HCT116 (cell line): ENCODE measurements around the gene TAPT1. TPM values are rescaled to one million over a fixed set of nuclear protein-coding genes. Genes with fewer than 3 reads are reported as not detected.
"Not testable (repeated sequence)": the region's sequence is repeated elsewhere in the genome, so short reads cannot be mapped to it uniquely, and the experiment has no call there.

ENCODE experiments used
- ATAC-seq: fragments of 200-7000 bp; cut with Tn5 transposase; 2 replicates; pipeline ENCODE4 v1.9.1; 2020; ENCODE audit warnings: mild to moderate bottlenecking, moderate library complexity
- BruUV-seq: library from RNA; stranded (reverse); fragments of 400-500 nt; replicated peaks from 2 replicates; lab custom pipeline; 2021; lab: Mats Ljungman, UMichigan
- CTCF ChIA-PET: fragments of 300-600 bp; sonication (Branson Sonifier 250); formaldehyde crosslinking; loops from one replicate; lab custom pipeline; 2021; ENCODE audit warnings: antibody characterized with exemption; lab: Charles Lee
- POLR2A ChIA-PET: fragments of 300-600, 350-600 bp; sonication (Branson Sonifier 250); formaldehyde crosslinking; loops from one replicate; lab custom pipeline; 2021; ENCODE audit warnings: antibody characterized with exemption; lab: Charles Lee
- RAD21 ChIA-PET, 2 experiments: fragments of 300-600 bp; sonication (Branson Sonifier 250); formaldehyde crosslinking; loops; one replicate each; lab custom pipeline; 2023; ENCODE audit warnings: low total read pairs in 2 of 2; ENCODE audit not compliant: uncharacterized antibody in 2 of 2, unreplicated experiment in 2 of 2, low non-redundant PET in 1 of 2; lab: Charles Lee
- DNase-seq: peaks from one replicate; pipeline ENCODE4 v3.0.0-alpha.2; 2010; ENCODE audit warnings: low read depth, low spot score
- H2AFZ ChIP-seq: fragments of 200-600 bp; shearing (Covaris generic), sonication (generic); 2 replicates; pipeline ENCODE4 v1.6.1; 2017; ENCODE audit warnings: low read depth, mixed run types, mixed read lengths, antibody characterized with exemption, low read length; ENCODE audit not compliant: poor library complexity, severe bottlenecking
- H3K27ac ChIP-seq: 2 replicates; pipeline ENCODE4 v1.5.1; 2012; ENCODE audit warnings: low read depth, low read length
- H3K27me3 ChIP-seq: fragments of 200-600 bp; sonication (generic); 2 replicates; pipeline ENCODE4 v1.6.1; 2016; ENCODE audit warnings: mixed run types, low read length, mixed read lengths; ENCODE audit not compliant: insufficient read depth
- H3K36me3 ChIP-seq, 2 experiments: fragments of 200-500 bp in 1 of 2; fragments of 200-600 bp in 1 of 2; sonication (Bioruptor generic) in 1 of 2; sonication (generic) in 1 of 2; 2 replicates each; pipeline versions ENCODE4 v1.5.1 to v1.6.1; 2014 to 2016; ENCODE audit warnings: low read length in 2 of 2, inconsistent platforms in 1 of 2, mixed read lengths in 1 of 2, mixed run types in 1 of 2; ENCODE audit not compliant: insufficient read depth in 2 of 2, control insufficient read depth in 1 of 2
- H3K4me1 ChIP-seq, 2 experiments: fragments of 200-600 bp in 1 of 2; sonication (generic) in 1 of 2; 2 replicates each; pipeline versions ENCODE4 v1.5.1 to v1.6.1; 2012 to 2017; ENCODE audit warnings: low read length in 2 of 2, inconsistent platforms in 1 of 2, mild to moderate bottlenecking in 1 of 2, mixed read lengths in 1 of 2, mixed run types in 1 of 2, moderate library complexity in 1 of 2; ENCODE audit not compliant: insufficient read depth in 2 of 2, control insufficient read depth in 1 of 2
- H3K4me2 ChIP-seq: fragments of 200-600 bp; sonication (generic); 2 replicates; pipeline ENCODE4 v1.6.1; 2017; ENCODE audit warnings: mixed run types, low read length, mixed read lengths
- H3K4me3 ChIP-seq, 2 experiments: fragments of 200-600 bp in 1 of 2; sonication (generic) in 1 of 2; replicated peaks in 1 of 2; 2 replicates each; pipeline ENCODE4 v1.5.1; 2011 to 2016; ENCODE audit warnings: low read length in 2 of 2, control low read depth in 1 of 2, low read depth in 1 of 2, mild to moderate bottlenecking in 1 of 2, mixed read lengths in 1 of 2, mixed run types in 1 of 2
- H3K79me2 ChIP-seq: fragments of 200-600 bp; sonication (generic); 2 replicates; pipeline ENCODE4 v1.6.1; 2017; ENCODE audit warnings: mild to moderate bottlenecking, mixed run types, low read length, moderate library complexity, mixed read lengths; ENCODE audit not compliant: insufficient read depth
- H3K9ac ChIP-seq: fragments of 200-600 bp; sonication (generic); 2 replicates; pipeline ENCODE4 v1.6.1; 2016; ENCODE audit warnings: low read length, mixed read lengths
- H3K9me2 ChIP-seq: fragments of 200-600 bp; sonication (generic), shearing (Covaris generic); 2 replicates; pipeline ENCODE4 v1.6.1; 2017; ENCODE audit warnings: mixed run types, mild to moderate bottlenecking, moderate library complexity; ENCODE audit not compliant: insufficient read depth
- H3K9me3 ChIP-seq, 2 experiments: fragments of 200-500 bp in 1 of 2; fragments of 200-600 bp in 1 of 2; sonication (Bioruptor generic) in 1 of 2; sonication (generic) in 1 of 2; 2 replicates each; pipeline ENCODE4 v1.6.1; 2014 to 2017; ENCODE audit warnings: low read length in 2 of 2, mixed read lengths in 2 of 2, inconsistent platforms in 1 of 2, low read depth in 1 of 2, mild to moderate bottlenecking in 1 of 2, mixed run types in 1 of 2, moderate library complexity in 1 of 2; ENCODE audit not compliant: control insufficient read depth in 1 of 2, insufficient read depth in 1 of 2
- H4K20me1 ChIP-seq: fragments of 200-600 bp; sonication (generic), shearing (Covaris generic); 2 replicates; pipeline ENCODE4 v1.6.1; 2017; ENCODE audit warnings: mixed run types, mild to moderate bottlenecking, moderate library complexity; ENCODE audit not compliant: insufficient read depth
- CBX3 ChIP-seq: IDR thresholded peaks from 2 replicates; pipeline ENCODE4 v1.6.1; 2012; ENCODE audit warnings: low read depth
- FOSL1 ChIP-seq: IDR thresholded peaks from 2 replicates; pipeline ENCODE4 v1.6.1; 2012; ENCODE audit warnings: low read depth
- JUND ChIP-seq: IDR thresholded peaks from 2 replicates; pipeline ENCODE4 v1.6.1; 2012
- POLR2AphosphoS5 ChIP-seq: IDR thresholded peaks from 2 replicates; pipeline ENCODE4 v1.6.1; 2011; ENCODE audit warnings: mild to moderate bottlenecking, low read depth, low read length, moderate library complexity
- SP1 ChIP-seq: IDR thresholded peaks from 2 replicates; pipeline ENCODE4 v1.6.1; 2012; ENCODE audit warnings: low read depth
- YY1 ChIP-seq: IDR thresholded peaks from 2 replicates; pipeline ENCODE4 v1.6.1; 2011; ENCODE audit warnings: low read length, low read depth, moderate library complexity, mild to moderate bottlenecking; ENCODE audit not compliant: insufficient replicate concordance; ENCODE audit errors: extremely low read depth
- ZNF274 ChIP-seq: fragments of 200-500 bp; sonication (Bioruptor generic); IDR thresholded peaks from 2 replicates; pipeline ENCODE4 v1.6.1; 2014; ENCODE audit warnings: mild to moderate bottlenecking, low read depth, low read length, inconsistent platforms
- intact Hi-C: fragments of 100-400 bp; cut with micrococcal nuclease; formaldehyde crosslinking; loops from 2 replicates; pipeline ENCODE4 v1.10.0; 2022
- total RNA-seq: library from RNA; stranded (reverse); gene quantifications from one replicate; pipeline ENCODE4 v1.2.1, GENCODE V29; 2021; ENCODE audit not compliant: unreplicated experiment
- TF ChIP-seq, protein P1 (sequence below), 3 experiments: fragments of 200-600 bp in 1 of 3; sonication (generic) in 1 of 3; IDR thresholded peaks in 2 of 3; conservative IDR thresholded peaks in 1 of 3; 2 replicates each; pipeline ENCODE4 v1.5.1; 2012 to 2017; ENCODE audit warnings: low read depth in 2 of 3, low read length in 2 of 3, antibody characterized with exemption in 1 of 3, borderline replicate concordance in 1 of 3, control low read depth in 1 of 3, mild to moderate bottlenecking in 1 of 3, mixed read lengths in 1 of 3, mixed run types in 1 of 3, moderate library complexity in 1 of 3; ENCODE audit not compliant: insufficient read depth in 1 of 3
- TF ChIP-seq, protein P2 (sequence below): IDR thresholded peaks from 2 replicates; pipeline ENCODE4 v1.6.1; 2011; ENCODE audit warnings: mild to moderate bottlenecking, low read length, moderate library complexity; ENCODE audit not compliant: insufficient replicate concordance; ENCODE audit errors: extremely low read depth

TAPT1 gene
- total RNA-seq, 1 experiment from 2014 or later, result 11.7 TPM

DNA sequence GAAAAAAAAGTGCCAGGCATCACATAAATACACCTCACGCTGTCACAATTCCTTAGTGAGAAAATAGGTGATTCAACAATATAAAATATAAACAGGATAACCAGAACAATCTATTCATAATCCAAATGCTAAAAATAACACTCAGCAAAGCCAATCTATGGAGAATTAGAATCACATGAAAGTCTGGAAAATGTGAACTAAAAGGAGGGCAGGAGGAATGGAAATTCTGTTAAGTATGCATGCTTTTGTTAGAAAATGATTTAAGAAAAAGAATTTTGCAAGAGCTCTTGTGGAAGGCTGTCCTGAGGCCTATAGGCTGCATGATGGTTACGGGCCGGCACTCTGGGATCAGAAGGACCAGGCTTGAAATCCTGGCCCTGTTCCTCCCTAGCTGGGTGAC is 71.8 kb downstream of the TAPT1 start:
- no peak for DNase-seq
- ChIA-PET POLR2A (no interaction called here), CTCF (no interaction called here), RAD21 (no interaction called here)
- Histone ChIP-seq H3K9me3 (no peaks in the 10 kb centered on the region), H3K27me3 (no peaks in the 10 kb centered on the region), H3K36me3 (no peaks in the 10 kb centered on the region), H3K27ac (no peak overlapping the region), H3K79me2 (no peaks in the 10 kb centered on the region), H3K4me3 (no peak overlapping the region), H3K9me2 (no peaks in the 10 kb centered on the region), H3K4me1 (peaks cover 0 to 14% of the 10 kb centered on the region in 2 experiments; a peak in 2 of 4 replicates), H3K9ac (no peak overlapping the region), H4K20me1 (no peaks in the 10 kb centered on the region), H2AFZ (no peak overlapping the region), H3K4me2 (no peak overlapping the region)
- intact Hi-C loops, result no loop called here
- ATAC-seq, result no peak
- TF ChIP-seq, protein P1, sequence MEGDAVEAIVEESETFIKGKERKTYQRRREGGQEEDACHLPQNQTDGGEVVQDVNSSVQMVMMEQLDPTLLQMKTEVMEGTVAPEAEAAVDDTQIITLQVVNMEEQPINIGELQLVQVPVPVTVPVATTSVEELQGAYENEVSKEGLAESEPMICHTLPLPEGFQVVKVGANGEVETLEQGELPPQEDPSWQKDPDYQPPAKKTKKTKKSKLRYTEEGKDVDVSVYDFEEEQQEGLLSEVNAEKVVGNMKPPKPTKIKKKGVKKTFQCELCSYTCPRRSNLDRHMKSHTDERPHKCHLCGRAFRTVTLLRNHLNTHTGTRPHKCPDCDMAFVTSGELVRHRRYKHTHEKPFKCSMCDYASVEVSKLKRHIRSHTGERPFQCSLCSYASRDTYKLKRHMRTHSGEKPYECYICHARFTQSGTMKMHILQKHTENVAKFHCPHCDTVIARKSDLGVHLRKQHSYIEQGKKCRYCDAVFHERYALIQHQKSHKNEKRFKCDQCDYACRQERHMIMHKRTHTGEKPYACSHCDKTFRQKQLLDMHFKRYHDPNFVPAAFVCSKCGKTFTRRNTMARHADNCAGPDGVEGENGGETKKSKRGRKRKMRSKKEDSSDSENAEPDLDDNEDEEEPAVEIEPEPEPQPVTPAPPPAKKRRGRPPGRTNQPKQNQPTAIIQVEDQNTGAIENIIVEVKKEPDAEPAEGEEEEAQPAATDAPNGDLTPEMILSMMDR (IDR thresholded peaks at IDR 0.05 in 2 of 3, conservative IDR thresholded peaks at IDR 0.05 in 1 of 3; ENCODE audit: borderline replicate concordance in 1 of 3, insufficient read depth in 1 of 3, low read depth in 2 of 3, low read length in 2 of 3), result no peak
- no peak for TF ChIP-seq YY1
- TF ChIP-seq JUND, result no peak
- TF ChIP-seq POLR2AphosphoS5, result no peak
- BruUV-seq, result no TSS peak

DNA sequence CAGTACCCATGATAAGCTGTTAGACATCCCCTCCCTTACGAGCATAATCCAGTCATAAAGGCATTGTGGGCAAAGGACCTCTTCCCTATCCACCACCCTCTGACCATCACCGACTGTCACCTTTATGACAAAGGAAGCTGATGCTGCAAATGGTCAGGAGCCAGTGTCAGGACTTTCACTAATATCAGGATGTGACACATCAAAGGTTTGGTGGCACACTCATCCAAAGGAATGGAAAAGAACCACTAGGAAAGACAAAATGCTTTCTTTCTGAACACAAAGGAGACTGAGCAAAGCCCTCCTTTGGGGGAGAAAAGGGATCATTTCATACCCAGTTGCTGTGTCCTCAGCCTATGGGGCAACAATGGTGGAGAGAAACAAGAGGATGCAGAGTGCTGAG is 75.6 kb downstream of the TAPT1 start:
- CTCF ChIA-PET, result no interaction called here
- Histone ChIP-seq H3K27ac (no peak overlapping the region), H3K4me2 (peak overlapping the region; percentile 47), H3K4me1 (peaks cover 0 to 14% of the 10 kb centered on the region in 2 experiments; a peak in 2 of 4 replicates), H3K9ac (no peak overlapping the region), H2AFZ (no peak overlapping the region), H3K27me3 (no peaks in the 10 kb centered on the region), H3K9me3 (no peaks in the 10 kb centered on the region), H3K79me2 (no peaks in the 10 kb centered on the region), H3K36me3 (no peaks in the 10 kb centered on the region), H3K9me2 (no peaks in the 10 kb centered on the region), H3K4me3 (no peak overlapping the region), H4K20me1 (no peaks in the 10 kb centered on the region)
- POLR2A ChIA-PET, result no interaction called here
- RAD21 ChIA-PET, result no interaction called here
- TF ChIP-seq FOSL1, result 0 out of 2 replicates have a peak, but pooled peaks have one; percentile 34
- 0 out of 2 replicates have a peak, but pooled peaks have one; percentile 22 for TF ChIP-seq SP1
- TF ChIP-seq CBX3, result no peak
- TF ChIP-seq ZNF274, result no peak
- TF ChIP-seq, protein P2, sequence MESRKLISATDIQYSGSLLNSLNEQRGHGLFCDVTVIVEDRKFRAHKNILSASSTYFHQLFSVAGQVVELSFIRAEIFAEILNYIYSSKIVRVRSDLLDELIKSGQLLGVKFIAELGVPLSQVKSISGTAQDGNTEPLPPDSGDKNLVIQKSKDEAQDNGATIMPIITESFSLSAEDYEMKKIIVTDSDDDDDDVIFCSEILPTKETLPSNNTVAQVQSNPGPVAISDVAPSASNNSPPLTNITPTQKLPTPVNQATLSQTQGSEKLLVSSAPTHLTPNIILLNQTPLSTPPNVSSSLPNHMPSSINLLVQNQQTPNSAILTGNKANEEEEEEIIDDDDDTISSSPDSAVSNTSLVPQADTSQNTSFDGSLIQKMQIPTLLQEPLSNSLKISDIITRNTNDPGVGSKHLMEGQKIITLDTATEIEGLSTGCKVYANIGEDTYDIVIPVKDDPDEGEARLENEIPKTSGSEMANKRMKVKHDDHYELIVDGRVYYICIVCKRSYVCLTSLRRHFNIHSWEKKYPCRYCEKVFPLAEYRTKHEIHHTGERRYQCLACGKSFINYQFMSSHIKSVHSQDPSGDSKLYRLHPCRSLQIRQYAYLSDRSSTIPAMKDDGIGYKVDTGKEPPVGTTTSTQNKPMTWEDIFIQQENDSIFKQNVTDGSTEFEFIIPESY, result no peak
- TF ChIP-seq JUND, result peak; percentile 50; the same call in 1 of the 2 replicates
- no TSS peak for BruUV-seq
- no peak for ATAC-seq
- intact Hi-C loops, result no loop called here
- no peak for DNase-seq

DNA sequence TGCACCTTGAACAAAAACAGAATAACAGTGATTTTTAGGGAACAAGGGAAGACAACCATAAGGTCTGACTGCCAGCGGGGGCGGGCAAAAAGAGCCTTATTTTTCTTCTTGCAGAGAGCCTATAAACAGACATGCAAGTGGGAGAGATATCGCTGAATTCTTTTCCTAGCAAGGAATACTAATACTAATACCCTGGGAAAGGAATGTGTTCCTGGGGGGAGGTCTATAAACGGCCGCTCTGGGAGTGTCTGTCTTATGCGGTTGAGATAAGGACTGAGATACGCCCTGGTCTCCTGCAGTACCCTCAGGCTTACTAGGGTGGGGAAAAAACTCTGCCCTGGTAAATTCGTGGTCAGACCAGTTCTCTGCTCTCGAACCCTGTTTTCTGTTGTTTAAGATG is 81.4 kb downstream of the TAPT1 start:
- intact Hi-C loops, H3K27ac ChIP-seq, H3K9ac ChIP-seq, H3K36me3 ChIP-seq, BruUV-seq, H3K4me3 ChIP-seq, H4K20me1 ChIP-seq, H3K9me2 ChIP-seq, H3K9me3 ChIP-seq, DNase-seq, H3K27me3 ChIP-seq, CTCF ChIA-PET, H3K4me2 ChIP-seq, H3K79me2 ChIP-seq, POLR2A ChIA-PET, H2AFZ ChIP-seq, RAD21 ChIA-PET, ATAC-seq: not testable (repeated sequence)
- H3K4me1 ChIP-seq, result peaks cover 17 to 22% of the 10 kb centered on the region in 2 experiments
